Lower leg skin (tissue), 4 donors: Measurements from ENCODE around the gene MAP3K3. TPM values are rescaled to one million over a fixed set of nuclear protein-coding genes. Genes with fewer than 3 reads are reported as not detected.

ENCODE experiments used
- DNase-seq, 2 donors: peaks; one replicate each; pipeline ENCODE4 v3.0.0-alpha.2; 2019; ENCODE audit warnings: low spot score in 2 of 2
- H3K4me3 ChIP-seq: fragments of 200-600 bp; sonication (generic); 2 replicates; pipeline ENCODE4 v1.5.1; 2017; ENCODE audit warnings: mild to moderate bottlenecking, low read depth; ENCODE audit not compliant: poor library complexity, severe bottlenecking
- CTCF ChIP-seq, 3 donors: fragments of 450-650 bp; IDR thresholded peaks; one replicate each; pipeline ENCODE4 v1.5.1; 2016; ENCODE audit warnings: antibody characterized with exemption in 3 of 3, mild to moderate bottlenecking in 3 of 3, moderate library complexity in 2 of 3
- POLR2A ChIP-seq, 2 donors: fragments of 450-650 bp; IDR thresholded peaks; one replicate each; pipeline ENCODE4 v1.6.1; 2016 to 2017; ENCODE audit warnings: antibody characterized with exemption in 2 of 2, mild to moderate bottlenecking in 1 of 2, moderate library complexity in 1 of 2
- WGBS, 2 donors: methylation state at CpG; one replicate each; pipeline ENCODE4 v1.1.5; 2018; 5-methylcytosine and 5-hydroxymethylcytosine counted together
- intact Hi-C: fragments of 100-400 bp; cut with DNase I; formaldehyde crosslinking; loops from one replicate; pipeline ENCODE4 v1.15.0; 2023; ENCODE audit warnings: low total_unique reads
- total RNA-seq, 4 donors: library from RNA; depleted of rRNA; stranded (reverse); fragments of >200 nt; gene quantifications; one replicate each; pipeline ENCODE4 v1.1.0, GENCODE V29; 2016

Gene MAP3K3
- total RNA-seq, 4 donors from 2014 or later: 25.2 to 54.1 (median 39.6) TPM

GRCh38 chr17:63587770-63588169 is 34.4 kb upstream of the MAP3K3 start:
- WGBS, 2 donors: 93 to 98% methylated on average over 5 of the region's 5 CpGs
- H3K4me3 ChIP-seq: no peak overlapping the region
- intact Hi-C loops: no loop called here
- DNase-seq: no peak
- no peak for TF ChIP-seq POLR2A (IDR thresholded peaks at IDR 0.05)
- TF ChIP-seq CTCF (IDR thresholded peaks at IDR 0.05): no peak

GRCh38 chr17:63588797-63589196 is 33.4 kb upstream of the MAP3K3 start:
- no peak overlapping the region for H3K4me3 ChIP-seq
- intact Hi-C loops: no loop called here
- no peak for DNase-seq
- WGBS, 2 donors: 81 to 91% methylated on average over 11 of the region's 11 CpGs
- TF ChIP-seq POLR2A (IDR thresholded peaks at IDR 0.05) (no peak), CTCF (IDR thresholded peaks at IDR 0.05) (no peak)

GRCh38 chr17:63589646-63590045 is 32.6 kb upstream of the MAP3K3 start:
- TF ChIP-seq CTCF (IDR thresholded peaks at IDR 0.05): no peak
- TF ChIP-seq POLR2A (IDR thresholded peaks at IDR 0.05): no peak
- 94 to 100% methylated on average over 1 of the region's 1 CpG for WGBS, 2 donors
- intact Hi-C loops: no loop called here
- H3K4me3 ChIP-seq: no peak overlapping the region
- DNase-seq: no peak

GRCh38 chr17:63592797-63593196 is 29.4 kb upstream of the MAP3K3 start:
- intact Hi-C loops: no loop called here
- 74 to 83% methylated on average over 3 of the region's 3 CpGs for WGBS, 2 donors
- DNase-seq: no peak
- no peak overlapping the region for H3K4me3 ChIP-seq
- TF ChIP-seq CTCF (IDR thresholded peaks at IDR 0.05): no peak
- TF ChIP-seq POLR2A (IDR thresholded peaks at IDR 0.05): no peak

GRCh38 chr17:63595132-63595531 is 27.1 kb upstream of the MAP3K3 start:
- intact Hi-C loops: no loop called here
- no peak for DNase-seq
- no peak overlapping the region for H3K4me3 ChIP-seq
- no peak for TF ChIP-seq POLR2A (IDR thresholded peaks at IDR 0.05)
- TF ChIP-seq CTCF (IDR thresholded peaks at IDR 0.05): no peak
- WGBS, 2 donors: 95 to 97% methylated on average over 3 of the region's 3 CpGs

- no peak overlapping the region for H3K4me3 ChIP-seq
- intact Hi-C loops: no loop called here
- WGBS, 2 donors: 58 to 69% methylated on average over 6 of the region's 6 CpGs
- no peak for TF ChIP-seq POLR2A (IDR thresholded peaks at IDR 0.05)
- TF ChIP-seq CTCF (IDR thresholded peaks at IDR 0.05): no peak
- DNase-seq: no peak
Measured at GRCh38 chr17:63596856-63597586, 25.2 kb upstream of the MAP3K3 start.
